GM23338 (cell line): ENCODE measurements around the gene ACBD3. TPM values are rescaled to one million over a fixed set of nuclear protein-coding genes. Genes with fewer than 3 reads are reported as not detected.

Experiments
- ATAC-seq: fragments of 200-7000 bp; cut with Tn5 transposase; 3 replicates; pipeline ENCODE4 v1.9.1; 2020
- DNase-seq: peaks from one replicate; pipeline ENCODE4 v3.0.0-alpha.2; 2015; ENCODE audit warnings: low spot score
- H2AFZ ChIP-seq: fragments of 200-600 bp; sonication (generic); 2 replicates; pipeline ENCODE4 v1.8.0; 2016; ENCODE audit warnings: antibody characterized with exemption, mild to moderate bottlenecking, moderate library complexity
- H3F3A ChIP-seq: fragments of 200-600 bp; sonication (generic); replicated peaks from 2 replicates; pipeline ENCODE4 v1.8.0; 2017; ENCODE audit warnings: antibody characterized with exemption, mixed run types, low read depth
- H3K27ac ChIP-seq: fragments of 200-600 bp; sonication (generic); 2 replicates; pipeline ENCODE4 v1.6.1; 2016; ENCODE audit warnings: low read depth
- H3K27me3 ChIP-seq: fragments of 200-600 bp; sonication (generic); 2 replicates; pipeline ENCODE4 v1.8.0; 2016; ENCODE audit warnings: mild to moderate bottlenecking, mixed run types, moderate library complexity; ENCODE audit not compliant: insufficient read depth
- H3K36me3 ChIP-seq: fragments of 200-600 bp; sonication (generic); 2 replicates; pipeline ENCODE4 v1.8.0; 2016; ENCODE audit warnings: mild to moderate bottlenecking; ENCODE audit not compliant: insufficient read depth
- H3K4me1 ChIP-seq: fragments of 200-600 bp; sonication (generic); 2 replicates; pipeline ENCODE4 v1.8.0; 2016; ENCODE audit warnings: mild to moderate bottlenecking, moderate library complexity; ENCODE audit not compliant: insufficient read depth
- H3K4me2 ChIP-seq: fragments of 200-600 bp; sonication (generic); 2 replicates; pipeline ENCODE4 v1.7.1; 2017; ENCODE audit warnings: mixed run types
- H3K4me3 ChIP-seq: fragments of 200-600 bp; sonication (generic); 2 replicates; pipeline ENCODE4 v1.6.1; 2016; ENCODE audit warnings: mixed run types
- H3K79me2 ChIP-seq: fragments of 200-600 bp; sonication (generic); replicated peaks from 2 replicates; pipeline ENCODE4 v1.8.0; 2017; ENCODE audit warnings: mild to moderate bottlenecking; ENCODE audit not compliant: insufficient read depth
- H3K9me2 ChIP-seq: fragments of 200-600 bp; sonication (generic); 2 replicates; pipeline ENCODE4 v1.8.0; 2017; ENCODE audit not compliant: insufficient read depth
- H4K20me1 ChIP-seq: fragments of 200-600 bp; sonication (generic); replicated peaks from 2 replicates; pipeline ENCODE4 v1.8.0; 2017; ENCODE audit warnings: mild to moderate bottlenecking; ENCODE audit not compliant: insufficient read depth
- H3K27ac Mint-ChIP-seq: 2 replicates; pipeline ENCODE4 v1.8.0; 2020; ENCODE audit warnings: inconsistent platforms, mild to moderate bottlenecking, moderate library complexity, mixed read lengths
- H3K27me3 Mint-ChIP-seq: 3 replicates; pipeline ENCODE4 v1.8.0; 2022; ENCODE audit warnings: low read depth, mild to moderate bottlenecking, moderate library complexity, mixed read lengths, inconsistent platforms; ENCODE audit not compliant: insufficient read depth, poor library complexity
- H3K36me3 Mint-ChIP-seq: 3 replicates; pipeline ENCODE4 v1.8.0; 2021; ENCODE audit warnings: low read depth, mild to moderate bottlenecking, inconsistent platforms, moderate library complexity, mixed read lengths
- H3K4me1 Mint-ChIP-seq: 3 replicates; pipeline ENCODE4 v1.8.0; 2020; ENCODE audit warnings: mild to moderate bottlenecking, inconsistent platforms, mixed read lengths
- H3K4me3 Mint-ChIP-seq: 3 replicates; pipeline ENCODE4 v1.8.0; 2021; ENCODE audit warnings: moderate library complexity, mild to moderate bottlenecking, inconsistent platforms, mixed read lengths
- H3K9me3 Mint-ChIP-seq: 3 replicates; pipeline ENCODE4 v1.8.0; 2020; ENCODE audit warnings: moderate library complexity, mild to moderate bottlenecking, inconsistent platforms, mixed read lengths
- CREB1 ChIP-seq: fragments of 250-450 bp; sonication (Bioruptor Pico); IDR thresholded peaks from 2 replicates; pipeline ENCODE4 v1.5.0; 2020; ENCODE audit warnings: low read depth, mild to moderate bottlenecking, moderate library complexity
- EZH2 ChIP-seq: fragments of 200-600 bp; sonication (generic); IDR thresholded peaks from one replicate; pipeline ENCODE4 v1.8.0; 2017; ENCODE audit warnings: antibody characterized with exemption, mild to moderate bottlenecking, low read depth; ENCODE audit not compliant: unreplicated experiment
- EZH2phosphoT487 ChIP-seq: fragments of 200-600 bp; sonication (generic); IDR thresholded peaks from one replicate; pipeline ENCODE4 v1.8.1; 2018; ENCODE audit warnings: antibody characterized with exemption; ENCODE audit not compliant: unreplicated experiment
- JUNB ChIP-seq: IDR thresholded peaks from one replicate; pipeline ENCODE4 v1.6.1; 2016; ENCODE audit warnings: antibody characterized with exemption; ENCODE audit not compliant: unreplicated experiment
- NANOG ChIP-seq: IDR thresholded peaks from 2 replicates; pipeline ENCODE4 v1.6.1; 2016; ENCODE audit warnings: antibody characterized with exemption, borderline replicate concordance
- STAT1 ChIP-seq: IDR thresholded peaks from one replicate; pipeline ENCODE4 v1.6.1; 2016; ENCODE audit warnings: antibody characterized with exemption; ENCODE audit not compliant: unreplicated experiment
- ZNF331 ChIP-seq: fragments of 250-450 bp; sonication (Bioruptor Pico); IDR thresholded peaks from 2 replicates; pipeline ENCODE4 v1.5.0; 2020; ENCODE audit warnings: low read depth, mild to moderate bottlenecking, moderate library complexity
- polyA plus RNA-seq: library from polyadenylated mRNA; unstranded; fragments of >200 nt; fragmentation: Nextera tagmentation; extraction: Ambion mirVana; gene quantifications from 2 replicates; pipeline ENCODE4 v1.2.1, GENCODE V29; 2016
- total RNA-seq: library from RNA; depleted of rRNA; stranded (reverse); fragments of >200 nt; shearing (Covaris generic); gene quantifications from 2 replicates; pipeline ENCODE4 v1.2.3, GENCODE V29; 2014
- TF ChIP-seq, protein P1 (sequence below), 2 experiments: fragments of 200-600 bp in 1 of 2; sonication (generic) in 1 of 2; conservative IDR thresholded peaks; 2 replicates each; pipeline versions ENCODE4 v1.5.1 to v1.6.1; 2016 to 2017; ENCODE audit warnings: antibody characterized with exemption in 2 of 2, low read depth in 2 of 2, mild to moderate bottlenecking in 2 of 2, moderate library complexity in 1 of 2
- TF ChIP-seq, protein P2 (sequence below): IDR thresholded peaks from 2 replicates; pipeline ENCODE4 v1.6.1; 2016; ENCODE audit warnings: antibody characterized with exemption

ACBD3 gene
- total and polyA plus RNA-seq, 2 experiments from 2014 or later = 17.1 to 36.2 TPM

DNA sequence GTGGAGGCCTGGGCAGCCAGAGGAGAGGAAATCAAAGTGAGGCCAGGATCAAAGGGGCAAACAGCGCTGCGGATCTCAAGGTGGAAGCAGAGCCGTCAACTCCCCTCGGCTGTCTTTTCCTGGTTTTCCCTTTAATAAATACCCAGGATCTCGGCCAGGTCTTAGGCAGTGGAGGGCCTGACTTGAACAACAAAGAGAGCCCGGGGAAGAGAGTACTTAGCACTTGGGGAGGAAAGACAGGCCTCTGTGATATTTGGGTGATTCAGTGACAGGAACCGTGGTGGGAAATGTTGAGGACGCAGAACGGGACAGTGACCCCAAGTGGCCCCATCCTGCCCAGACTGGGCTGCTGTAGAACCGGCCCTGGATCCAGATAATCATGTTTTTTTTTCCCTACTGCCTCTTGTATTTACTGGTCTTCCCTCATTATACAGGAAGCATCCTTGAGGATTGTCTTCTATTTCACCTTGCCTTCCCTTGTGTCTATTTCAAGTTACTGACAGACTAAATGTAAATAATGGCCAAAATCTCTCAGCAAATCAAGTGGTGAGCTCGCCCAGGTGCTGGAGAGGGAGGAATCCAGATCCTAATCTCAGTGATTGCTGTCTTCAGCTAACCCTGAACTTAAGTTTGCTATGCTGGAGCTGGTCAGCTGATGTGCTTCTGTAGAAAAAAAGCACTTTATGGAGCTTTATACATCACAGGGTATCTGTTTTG, 34.1 kb upstream of the ACBD3 start:
- H3K27me3 ChIP-seq = peaks cover 26% of the 10 kb centered on the region
- H3K9me2 ChIP-seq = no peaks in the 10 kb centered on the region
- H2AFZ ChIP-seq = peak overlapping the region; percentile 40
- no peaks in the 10 kb centered on the region for H3K36me3 ChIP-seq
- Mint-ChIP-seq H3K9me3 (no peaks in the 10 kb centered on the region; the same call in 2 of the 3 replicates), H3K4me1 (peaks cover 26% of the 10 kb centered on the region), H3K36me3 (no peaks in the 10 kb centered on the region), H3K27ac (no peak overlapping the region), H3K27me3 (peaks cover 28% of the 10 kb centered on the region), H3K4me3 (no peak overlapping the region)
- H3K27ac ChIP-seq = no peak overlapping the region
- TF ChIP-seq JUNB (no peak), STAT1 (no peak)
- TF ChIP-seq, protein P1, sequence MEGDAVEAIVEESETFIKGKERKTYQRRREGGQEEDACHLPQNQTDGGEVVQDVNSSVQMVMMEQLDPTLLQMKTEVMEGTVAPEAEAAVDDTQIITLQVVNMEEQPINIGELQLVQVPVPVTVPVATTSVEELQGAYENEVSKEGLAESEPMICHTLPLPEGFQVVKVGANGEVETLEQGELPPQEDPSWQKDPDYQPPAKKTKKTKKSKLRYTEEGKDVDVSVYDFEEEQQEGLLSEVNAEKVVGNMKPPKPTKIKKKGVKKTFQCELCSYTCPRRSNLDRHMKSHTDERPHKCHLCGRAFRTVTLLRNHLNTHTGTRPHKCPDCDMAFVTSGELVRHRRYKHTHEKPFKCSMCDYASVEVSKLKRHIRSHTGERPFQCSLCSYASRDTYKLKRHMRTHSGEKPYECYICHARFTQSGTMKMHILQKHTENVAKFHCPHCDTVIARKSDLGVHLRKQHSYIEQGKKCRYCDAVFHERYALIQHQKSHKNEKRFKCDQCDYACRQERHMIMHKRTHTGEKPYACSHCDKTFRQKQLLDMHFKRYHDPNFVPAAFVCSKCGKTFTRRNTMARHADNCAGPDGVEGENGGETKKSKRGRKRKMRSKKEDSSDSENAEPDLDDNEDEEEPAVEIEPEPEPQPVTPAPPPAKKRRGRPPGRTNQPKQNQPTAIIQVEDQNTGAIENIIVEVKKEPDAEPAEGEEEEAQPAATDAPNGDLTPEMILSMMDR (conservative IDR thresholded peaks at IDR 0.05; ENCODE audit: low read depth in 2 of 2) = peak; percentile 25 to 48; a peak in 3 of 4 replicates
- H3K4me2 ChIP-seq = peak overlapping the region; percentile 7; the same call in 1 of the 2 replicates
- H4K20me1 ChIP-seq = 0 out of 2 replicates have a peak, but pooled peaks cover 6% of the 10 kb centered on the region
- peaks cover 9% of the 10 kb centered on the region; the same call in 1 of the 2 replicates for H3F3A ChIP-seq
- ATAC-seq (peak; percentile 13), DNase-seq (peak; percentile 63)
- peaks cover 17% of the 10 kb centered on the region for H3K4me1 ChIP-seq
- H3K4me3 ChIP-seq = no peak overlapping the region
- H3K79me2 ChIP-seq = no peaks in the 10 kb centered on the region

DNA sequence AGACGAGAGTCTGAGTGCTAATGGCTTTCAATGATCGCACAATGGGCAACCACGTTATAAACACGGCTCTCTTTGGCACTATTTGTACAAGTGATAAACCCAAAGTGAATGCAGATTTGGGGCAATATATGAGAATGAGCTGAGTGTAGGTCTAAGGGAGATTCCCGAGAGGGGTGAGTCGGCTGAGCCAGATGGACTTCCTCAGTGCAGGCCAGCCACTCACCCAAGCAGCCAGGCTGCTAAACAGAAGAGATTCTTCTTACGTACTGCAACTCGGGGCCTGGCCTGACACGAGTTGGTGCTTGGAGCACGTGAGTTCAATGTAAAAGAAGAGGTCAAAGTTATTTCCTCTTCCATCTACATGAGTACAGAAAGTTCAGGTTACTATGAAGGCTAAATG, 30.7 kb upstream of the ACBD3 start:
- peak overlapping the region; percentile 89; the same call in 1 of the 2 replicates for H2AFZ ChIP-seq

DNA sequence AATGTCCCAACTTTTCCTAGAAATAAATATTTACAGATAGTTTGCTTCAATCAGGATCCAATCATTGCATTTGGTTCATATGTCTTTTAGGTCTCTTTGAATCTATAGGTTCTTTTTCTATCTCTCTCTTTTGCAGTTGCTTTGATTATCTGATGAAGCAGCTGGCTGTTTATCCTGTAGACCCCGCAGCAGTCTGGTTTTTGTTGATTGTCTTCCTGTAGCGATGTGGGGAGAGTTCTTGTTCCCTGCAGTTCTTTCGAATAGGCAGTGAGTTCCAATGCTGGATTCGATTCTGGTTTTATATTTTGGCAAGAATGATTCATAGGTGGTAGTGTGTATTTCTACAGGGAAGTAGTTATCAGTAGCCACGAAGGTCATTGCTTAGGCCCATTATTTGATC, 29.5 kb upstream of the ACBD3 start:
- Histone ChIP-seq H3K27ac (no peak overlapping the region), H3F3A (peaks cover 7% of the 10 kb centered on the region; the same call in 1 of the 2 replicates), H3K27me3 (no peaks in the 10 kb centered on the region), H3K9me2 (no peaks in the 10 kb centered on the region; the same call in 1 of the 2 replicates), H4K20me1 (no peaks in the 10 kb centered on the region), H3K79me2 (no peaks in the 10 kb centered on the region), H2AFZ (no peak overlapping the region; the same call in 1 of the 2 replicates), H3K4me3 (no peak overlapping the region), H3K36me3 (no peaks in the 10 kb centered on the region), H3K4me1 (peaks cover 28% of the 10 kb centered on the region), H3K4me2 (no peak overlapping the region)
- Mint-ChIP-seq H3K9me3 (no peaks in the 10 kb centered on the region; the same call in 2 of the 3 replicates), H3K27me3 (peaks cover 10% of the 10 kb centered on the region), H3K4me3 (no peak overlapping the region), H3K36me3 (no peaks in the 10 kb centered on the region), H3K4me1 (peaks cover 42% of the 10 kb centered on the region), H3K27ac (no peak overlapping the region)
- DNase-seq (no peak), ATAC-seq (no peak)
- TF ChIP-seq EZH2phosphoT487 = no peak
- TF ChIP-seq JUNB = no peak
- TF ChIP-seq NANOG = no peak
- no peak for TF ChIP-seq CREB1 (CRISPR knock-in tag)
- TF ChIP-seq, protein P2, sequence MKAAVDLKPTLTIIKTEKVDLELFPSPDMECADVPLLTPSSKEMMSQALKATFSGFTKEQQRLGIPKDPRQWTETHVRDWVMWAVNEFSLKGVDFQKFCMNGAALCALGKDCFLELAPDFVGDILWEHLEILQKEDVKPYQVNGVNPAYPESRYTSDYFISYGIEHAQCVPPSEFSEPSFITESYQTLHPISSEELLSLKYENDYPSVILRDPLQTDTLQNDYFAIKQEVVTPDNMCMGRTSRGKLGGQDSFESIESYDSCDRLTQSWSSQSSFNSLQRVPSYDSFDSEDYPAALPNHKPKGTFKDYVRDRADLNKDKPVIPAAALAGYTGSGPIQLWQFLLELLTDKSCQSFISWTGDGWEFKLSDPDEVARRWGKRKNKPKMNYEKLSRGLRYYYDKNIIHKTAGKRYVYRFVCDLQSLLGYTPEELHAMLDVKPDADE = no peak
- no peak for TF ChIP-seq EZH2

More for the DNA sequence above, 30.7 kb upstream of the ACBD3 start:
- H3K79me2 ChIP-seq = no peaks in the 10 kb centered on the region
- ATAC-seq (no peak), DNase-seq (no peak)
- no peak overlapping the region for H3K27ac ChIP-seq
- no peak overlapping the region for H3K4me3 Mint-ChIP-seq
- no peak overlapping the region for H3K4me3 ChIP-seq
- H3K27ac Mint-ChIP-seq = no peak overlapping the region
- TF ChIP-seq ZNF331 (CRISPR knock-in tag) = no peak
- TF ChIP-seq NANOG = no peak
- no peak for TF ChIP-seq STAT1
- no peaks in the 10 kb centered on the region for H3K36me3 Mint-ChIP-seq
- H3F3A ChIP-seq = peaks cover 5% of the 10 kb centered on the region; the same call in 1 of the 2 replicates
- H3K27me3 ChIP-seq = peaks cover 4% of the 10 kb centered on the region; the same call in 1 of the 2 replicates
- no peaks in the 10 kb centered on the region for H3K36me3 ChIP-seq
- H3K4me1 ChIP-seq = peaks cover 27% of the 10 kb centered on the region
- peaks cover 38% of the 10 kb centered on the region for H3K4me1 Mint-ChIP-seq
- peaks cover 10% of the 10 kb centered on the region for H3K27me3 Mint-ChIP-seq
- no peaks in the 10 kb centered on the region for H4K20me1 ChIP-seq
- H3K9me2 ChIP-seq = no peaks in the 10 kb centered on the region
- H3K4me2 ChIP-seq = no peak overlapping the region
- H3K9me3 Mint-ChIP-seq = no peaks in the 10 kb centered on the region; the same call in 2 of the 3 replicates
